Osteocyte (in vitro differentiated cells): ENCODE results near the gene CNGA2. TPM values are rescaled to one million over a fixed set of nuclear protein-coding genes. Genes with fewer than 3 reads are reported as not detected.
A peak's percentile ranks its signal among the peaks of the same experiment; 100 is the strongest.

Experiments used
- DNase-seq: peaks from one replicate; pipeline ENCODE4 v3.0.0; 2021; ENCODE audit warnings: mixed read lengths; ENCODE audit not compliant: unreplicated experiment; ENCODE audit errors: extremely low spot score
- H3K27ac Mint-ChIP-seq: one replicate; pipeline ENCODE4 v1.8.0; 2021; ENCODE audit warnings: mild to moderate bottlenecking, mixed read lengths; ENCODE audit not compliant: unreplicated experiment
- H3K27me3 Mint-ChIP-seq: one replicate; pipeline ENCODE4 v1.8.0; 2021; ENCODE audit warnings: mixed read lengths; ENCODE audit not compliant: unreplicated experiment
- H3K36me3 Mint-ChIP-seq: one replicate; pipeline ENCODE4 v1.8.0; 2021; ENCODE audit warnings: mixed read lengths; ENCODE audit not compliant: unreplicated experiment
- H3K4me1 Mint-ChIP-seq: one replicate; pipeline ENCODE4 v1.8.0; 2021; ENCODE audit warnings: mixed read lengths; ENCODE audit not compliant: unreplicated experiment
- H3K4me3 Mint-ChIP-seq: one replicate; pipeline ENCODE4 v1.8.0; 2021; ENCODE audit warnings: mild to moderate bottlenecking, moderate library complexity, mixed read lengths; ENCODE audit not compliant: unreplicated experiment
- H3K9me3 Mint-ChIP-seq: one replicate; pipeline ENCODE4 v1.8.0; 2021; ENCODE audit warnings: mixed read lengths; ENCODE audit not compliant: unreplicated experiment
- CTCF ChIP-seq: fragments of 200-600 bp; sonication (generic); IDR thresholded peaks from 2 replicates; pipeline ENCODE4 v1.5.0; 2021; ENCODE audit warnings: antibody characterized with exemption, mild to moderate bottlenecking, moderate library complexity
- total RNA-seq: library from RNA; stranded (reverse); gene quantifications from 2 replicates; pipeline ENCODE4 v1.2.1, GENCODE V29; 2021

Gene CNGA2
- total RNA-seq, 1 donor from 2014 or later = not detected

- H3K4me1 Mint-ChIP-seq = no peaks in the 10 kb centered on the region
- no peak overlapping the region for H3K4me3 Mint-ChIP-seq
- peaks cover 50% of the 10 kb centered on the region for H3K9me3 Mint-ChIP-seq
- TF ChIP-seq CTCF = no peak
- H3K27ac Mint-ChIP-seq = no peak overlapping the region
- no peaks in the 10 kb centered on the region for H3K36me3 Mint-ChIP-seq
- no peak for DNase-seq
- no peaks in the 10 kb centered on the region for H3K27me3 Mint-ChIP-seq
These were observed 56.1 kb downstream of the CNGA2 start for GRCh38 chrX:151790481-151791160.

GRCh38 chrX:151791961-151792360, 57.4 kb downstream of the CNGA2 start:
- H3K27me3 Mint-ChIP-seq = no peaks in the 10 kb centered on the region
- no peaks in the 10 kb centered on the region for H3K4me1 Mint-ChIP-seq
- peaks cover 54% of the 10 kb centered on the region for H3K9me3 Mint-ChIP-seq
- H3K4me3 Mint-ChIP-seq = no peak overlapping the region
- DNase-seq = no peak
- no peak overlapping the region for H3K27ac Mint-ChIP-seq
- no peaks in the 10 kb centered on the region for H3K36me3 Mint-ChIP-seq
- TF ChIP-seq CTCF = no peak

DNA sequence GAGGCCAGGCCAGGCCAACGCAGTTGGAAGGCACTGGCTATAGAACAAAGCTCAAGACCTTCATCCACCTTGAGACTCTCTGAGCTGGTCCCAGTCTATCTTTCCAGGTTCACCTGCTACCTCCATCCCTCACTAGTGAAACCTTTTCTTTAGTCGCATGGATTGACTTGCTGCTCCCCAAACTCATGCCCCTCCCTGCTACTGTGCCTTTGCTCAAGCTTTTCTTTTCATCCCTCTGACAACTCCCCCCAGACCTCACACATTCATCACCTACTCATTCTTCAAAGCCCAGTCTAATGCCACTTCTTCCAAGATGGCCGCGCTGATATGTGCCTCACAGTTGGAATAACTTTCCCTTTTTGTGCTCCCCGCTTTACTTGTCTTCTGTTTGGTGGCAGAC, 58.0 kb downstream of the CNGA2 start:
- peaks cover 54% of the 10 kb centered on the region for H3K9me3 Mint-ChIP-seq
- H3K27me3 Mint-ChIP-seq = no peaks in the 10 kb centered on the region
- peak; percentile 74 for DNase-seq
- H3K4me1 Mint-ChIP-seq = no peaks in the 10 kb centered on the region
- no peaks in the 10 kb centered on the region for H3K36me3 Mint-ChIP-seq
- no peak for TF ChIP-seq CTCF
- no peak overlapping the region for H3K4me3 Mint-ChIP-seq
- no peak overlapping the region for H3K27ac Mint-ChIP-seq

DNA sequence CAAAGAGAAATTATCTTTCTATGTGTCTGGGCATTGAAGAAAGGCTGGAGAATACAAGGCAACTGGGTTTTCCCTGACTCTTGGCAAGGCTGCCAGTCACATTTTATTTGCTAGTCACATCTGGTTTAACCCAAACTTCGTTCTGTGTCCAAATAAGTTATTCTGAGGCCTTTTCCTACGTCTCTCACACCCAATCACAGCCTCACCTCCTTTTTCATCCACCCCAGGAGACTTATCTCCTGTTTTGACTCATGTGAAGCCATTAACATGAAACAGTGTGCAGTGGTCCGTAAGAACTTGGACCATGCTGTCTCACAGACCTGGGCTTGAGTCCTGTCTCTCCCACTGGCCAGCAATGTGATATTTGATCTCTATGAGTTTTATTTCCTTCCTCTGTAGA, 59.3 kb downstream of the CNGA2 start:
- Mint-ChIP-seq H3K36me3 (no peaks in the 10 kb centered on the region), H3K4me1 (no peaks in the 10 kb centered on the region), H3K9me3 (peaks cover 57% of the 10 kb centered on the region), H3K27ac (no peak overlapping the region), H3K27me3 (no peaks in the 10 kb centered on the region), H3K4me3 (no peak overlapping the region)
- no peak for TF ChIP-seq CTCF
- DNase-seq = no peak

Other genes starting within 250 kb of the CNGA2 start
- gene PASD1, start 171.1 kb upstream of the CNGA2 start, total RNA-seq = not detected in 2 replicates
- gene PRRG3, start 39.3 kb upstream of the CNGA2 start, total RNA-seq = not detected in 2 replicates
- not detected in 2 replicates for gene FATE1, start 18.7 kb upstream of the CNGA2 start, total RNA-seq
- not detected in 2 replicates for gene MAGEA4, start 178.1 kb downstream of the CNGA2 start, total RNA-seq
- 0.71 and 1.4 TPM in 2 replicates for gene GABRE, start 239.9 kb downstream of the CNGA2 start, total RNA-seq